Measurements from ENCODE around the gene LILRB3. TPM values are rescaled to one million over a fixed set of nuclear protein-coding genes. Genes with fewer than 3 reads are reported as not detected.
"Not testable (repeated sequence)": the region's sequence is repeated elsewhere in the genome, so short reads cannot be mapped to it uniquely, and the experiment has no call there.

The LILRB3 gene
- total RNA-seq, 4 donors from 2014 or later: 0.34 to 5.7 (median 2.9) TPM

GRCh38 chr19:54233941-54234340 lies 11.1 kb upstream of the LILRB3 start:
- 94% methylated on average over 4 of the region's 5 CpGs for WGBS
- peak in 1 of 2 donors; percentile 31 for DNase-seq (ENCODE audit: low spot score in 2 of 2)
- Histone ChIP-seq H3K27ac (no peak overlapping the region), H3K4me3 (no peak overlapping the region), H3K9me3 (no peaks in the 10 kb centered on the region), H3K36me3 (no peaks in the 10 kb centered on the region), H3K27me3 (peaks cover 17% of the 10 kb centered on the region), H3K4me1 (no peaks in the 10 kb centered on the region)
- TF ChIP-seq POLR2AphosphoS5 (IDR thresholded peaks at IDR 0.05): no peak

DNA sequence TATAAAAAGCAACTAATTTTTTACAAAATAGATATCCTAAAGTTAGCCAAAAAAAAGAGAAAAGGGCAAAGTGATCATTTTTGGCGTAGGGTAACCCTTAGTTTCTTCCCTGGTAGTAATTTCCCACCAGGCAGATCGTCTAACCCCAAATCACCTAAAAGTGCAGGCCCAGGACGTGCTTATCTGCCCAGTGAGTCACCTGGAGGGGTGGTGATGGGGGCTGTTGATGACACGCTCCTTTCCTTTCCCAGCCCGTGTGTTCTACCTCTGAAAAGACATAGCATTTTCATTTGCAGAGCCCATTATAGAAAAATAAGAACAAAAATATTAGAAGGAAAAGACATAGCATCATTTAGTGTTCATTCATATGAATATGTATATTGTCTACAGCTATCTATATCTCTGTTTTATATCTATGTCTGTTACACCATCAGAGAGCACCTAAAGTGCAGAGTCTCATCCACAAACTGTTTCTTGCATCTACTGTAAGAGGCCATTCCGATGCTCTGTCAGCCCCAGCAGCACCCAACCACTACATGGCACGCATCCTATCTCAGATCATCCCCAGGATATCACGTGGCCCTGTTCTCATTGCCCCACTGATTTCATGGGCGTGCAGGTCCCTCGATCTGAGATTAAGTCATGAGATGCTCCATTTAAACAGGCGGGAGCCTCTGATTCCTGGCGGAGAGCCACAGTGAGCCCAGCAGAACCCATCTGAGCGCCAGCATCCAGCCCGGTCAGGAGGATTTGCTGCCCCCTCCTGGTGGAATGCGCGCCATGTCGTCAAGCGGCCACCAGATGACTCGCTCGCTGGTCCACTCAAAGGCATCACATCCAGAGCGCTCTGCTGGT lies 8.5 kb upstream of the LILRB3 start:
- peaks cover 17% of the 10 kb centered on the region for H3K27me3 ChIP-seq
- no peaks in the 10 kb centered on the region for H3K4me1 ChIP-seq
- 20% methylated on average over 21 of the region's 21 CpGs for WGBS
- no peak overlapping the region for H3K4me3 ChIP-seq
- no peaks in the 10 kb centered on the region for H3K36me3 ChIP-seq
- TF ChIP-seq POLR2A (IDR thresholded peaks at IDR 0.05) (no peak), CTCF (IDR thresholded peaks at IDR 0.05) (peak; percentile 75 to 89)
- DNase-seq (ENCODE audit: low spot score in 2 of 2): peak; percentile 89 to 90
- no peaks in the 10 kb centered on the region for H3K9me3 ChIP-seq
- H3K27ac ChIP-seq: no peak overlapping the region

DNA sequence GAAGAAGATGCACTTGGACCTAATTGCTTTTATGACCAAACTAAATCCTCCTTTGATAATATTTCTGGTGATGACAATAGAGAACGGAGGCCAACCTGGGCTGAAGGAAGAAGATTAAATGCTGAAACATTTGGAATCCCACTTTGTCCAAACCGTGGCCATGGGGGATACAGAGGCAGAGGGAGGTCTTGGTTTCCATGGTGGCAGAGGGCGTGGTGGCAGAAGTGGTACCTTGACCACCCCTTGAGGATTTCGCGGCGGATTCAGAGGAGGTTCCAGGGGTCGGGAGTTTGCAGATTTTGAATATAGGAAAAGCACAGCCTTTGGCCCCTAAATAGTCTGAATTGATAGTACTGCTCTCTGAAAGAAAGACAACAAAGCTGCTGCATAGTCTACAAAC lies 7.2 kb upstream of the LILRB3 start:
- no peak overlapping the region for H3K27ac ChIP-seq
- TF ChIP-seq POLR2AphosphoS5 (IDR thresholded peaks at IDR 0.05): no peak
- TF ChIP-seq CTCF (IDR thresholded peaks at IDR 0.05): no peak
- no peak for TF ChIP-seq EP300 (IDR thresholded peaks at IDR 0.05)
- no peak for TF ChIP-seq POLR2A (IDR thresholded peaks at IDR 0.05)
- H3K9me3 ChIP-seq: no peaks in the 10 kb centered on the region
- peak in 1 of 2 donors; percentile 61 for DNase-seq (ENCODE audit: low spot score in 2 of 2)
- 82% methylated on average over 7 of the region's 7 CpGs for WGBS
- H3K36me3 ChIP-seq: no peaks in the 10 kb centered on the region
- no peak overlapping the region for H3K4me3 ChIP-seq
- peaks cover 17% of the 10 kb centered on the region for H3K27me3 ChIP-seq
- H3K4me1 ChIP-seq: no peaks in the 10 kb centered on the region

GRCh38 chr19:54229146-54229545 lies 6.3 kb upstream of the LILRB3 start:
- peak in 1 of 2 donors; percentile 52 for DNase-seq (ENCODE audit: low spot score in 2 of 2)
- TF ChIP-seq EP300 (IDR thresholded peaks at IDR 0.05) (no peak), POLR2A (IDR thresholded peaks at IDR 0.05) (no peak), POLR2AphosphoS5 (IDR thresholded peaks at IDR 0.05) (no peak), CTCF (IDR thresholded peaks at IDR 0.05) (no peak)

DNA sequence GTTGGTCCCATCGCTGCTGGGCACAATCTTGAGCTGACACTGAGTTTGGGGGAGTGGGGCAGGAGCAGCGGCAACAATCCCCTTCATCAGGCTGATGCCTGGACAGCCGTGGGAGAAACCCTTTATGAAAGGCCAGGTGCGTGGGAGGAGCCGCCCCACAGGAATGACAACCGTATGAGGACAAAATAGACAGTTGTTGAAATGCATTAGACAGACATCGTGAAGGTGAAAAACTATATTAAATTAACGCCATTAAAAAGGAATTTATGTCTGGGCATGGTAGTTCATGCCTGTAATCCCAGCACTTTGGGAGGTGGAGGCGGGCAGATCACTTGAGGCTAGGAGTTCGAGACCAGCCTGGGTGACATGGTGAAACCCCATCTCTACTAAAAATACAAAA lies 1.8 kb upstream of the LILRB3 start:
- H3K27me3 ChIP-seq: peaks cover 21% of the 10 kb centered on the region
- WGBS: 77% methylated on average over 9 of the region's 10 CpGs
- not testable (repeated sequence) for H3K36me3 ChIP-seq, H3K27ac ChIP-seq, H3K4me3 ChIP-seq, H3K9me3 ChIP-seq, H3K4me1 ChIP-seq
- peak in 1 of 2 donors; percentile 40 for DNase-seq (ENCODE audit: low spot score in 2 of 2)

More at GRCh38 chr19:54229146-54229545, 6.3 kb upstream of the LILRB3 start:
- H3K9me3 ChIP-seq: no peaks in the 10 kb centered on the region
- H3K4me3 ChIP-seq: no peak overlapping the region
- no peaks in the 10 kb centered on the region for H3K4me1 ChIP-seq
- WGBS: 91% methylated on average over 8 of the region's 8 CpGs
- peaks cover 17% of the 10 kb centered on the region for H3K27me3 ChIP-seq
- H3K27ac ChIP-seq: no peak overlapping the region
- H3K36me3 ChIP-seq: no peaks in the 10 kb centered on the region

DNA sequence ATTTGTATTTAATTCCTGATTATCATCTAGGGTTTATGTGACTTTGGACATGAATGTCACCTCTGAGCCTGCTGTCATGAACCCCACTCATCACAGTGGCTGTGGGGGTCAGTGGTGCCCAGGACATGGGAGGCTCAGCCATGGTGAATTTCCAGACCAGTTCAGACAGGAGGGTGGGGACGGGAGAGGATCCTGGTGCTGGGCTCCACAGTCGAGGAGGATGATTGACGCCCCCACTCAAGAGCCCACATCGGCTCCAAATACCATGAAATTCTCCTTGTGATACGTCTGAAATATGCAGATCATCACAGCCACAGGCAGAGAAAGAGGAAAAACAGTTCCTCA lies 1.1 kb upstream of the LILRB3 start:
- not testable (repeated sequence) for H3K4me1 ChIP-seq, H3K36me3 ChIP-seq, H3K4me3 ChIP-seq, H3K9me3 ChIP-seq, H3K27ac ChIP-seq
- 44% methylated on average over 5 of the region's 5 CpGs for WGBS
- peaks cover 21% of the 10 kb centered on the region for H3K27me3 ChIP-seq
- peak in 1 of 2 donors; percentile 70 for DNase-seq (ENCODE audit: low spot score in 2 of 2)

DNA sequence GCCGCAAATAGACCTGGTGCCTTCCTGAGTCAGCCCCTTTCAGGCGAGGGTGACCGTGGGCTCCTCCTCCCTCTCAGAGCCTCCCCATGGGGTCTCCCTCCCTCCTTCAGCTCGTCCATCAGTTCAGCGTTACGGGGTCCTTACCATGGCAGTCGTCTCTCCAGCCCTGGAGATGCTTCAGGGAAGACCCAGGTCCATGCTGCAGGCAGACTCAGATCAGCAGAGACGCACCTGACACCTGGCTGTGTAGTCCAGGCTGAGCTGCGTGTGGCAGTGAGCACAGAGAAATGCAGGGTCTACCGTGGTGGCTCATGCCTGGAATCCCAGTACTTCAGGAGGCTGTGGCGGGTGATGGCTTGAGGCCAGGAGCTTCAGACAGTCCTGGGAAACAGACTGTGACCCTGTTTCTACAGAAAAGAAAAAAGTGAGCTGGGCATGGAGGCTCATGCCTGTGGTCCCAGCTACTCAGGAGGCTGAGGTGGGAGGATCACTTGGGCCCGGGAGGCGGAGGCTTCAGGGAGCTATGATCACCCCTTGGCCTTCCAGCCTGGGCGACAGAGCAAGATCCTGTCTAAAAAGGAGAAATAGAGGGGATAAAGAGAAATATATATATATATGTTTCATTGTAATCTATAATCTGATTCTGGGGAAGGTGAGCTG lies 600 bp upstream of the LILRB3 start:
- WGBS: 57% methylated on average over 7 of the region's 14 CpGs
- not testable (repeated sequence) for H3K36me3 ChIP-seq

GRCh38 chr19:54221947-54222346 lies 860 bp downstream of the LILRB3 start:
- not testable (repeated sequence) for H3K9me3 ChIP-seq, H3K27ac ChIP-seq, H3K4me3 ChIP-seq, H3K4me1 ChIP-seq, H3K36me3 ChIP-seq
- WGBS: 100% methylated on average over 1 of the region's 7 CpGs
- peak; percentile 59 to 69 for DNase-seq (ENCODE audit: low spot score in 2 of 2)
- H3K27me3 ChIP-seq: peaks cover 21% of the 10 kb centered on the region

More for the DNA sequence above, 600 bp upstream of the LILRB3 start:
- H3K27me3 ChIP-seq: peaks cover 21% of the 10 kb centered on the region
- peak in 1 of 2 donors; percentile 76 for DNase-seq (ENCODE audit: low spot score in 2 of 2)
- H3K9me3 ChIP-seq, H3K27ac ChIP-seq, H3K4me3 ChIP-seq, H3K4me1 ChIP-seq: not testable (repeated sequence)

DNA sequence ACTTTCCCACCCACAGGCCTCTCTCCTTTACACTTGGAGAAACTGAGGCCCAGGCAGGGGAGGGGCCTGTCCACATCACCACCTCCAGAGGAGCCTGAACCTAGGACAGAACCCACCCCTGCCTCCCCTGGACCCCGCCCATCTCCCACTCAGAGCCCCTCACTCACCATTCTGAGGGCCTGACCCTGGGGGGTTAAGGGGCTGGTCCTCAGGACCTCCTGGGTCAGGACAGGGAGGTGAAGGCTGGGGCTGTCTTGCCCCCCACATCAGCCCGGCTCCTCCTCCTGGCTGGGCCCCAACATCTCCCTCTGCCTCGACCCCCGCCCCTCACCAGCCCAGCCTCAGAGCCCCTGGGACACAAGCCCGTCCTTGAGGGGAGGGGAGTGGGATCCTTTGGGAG lies 3.1 kb downstream of the LILRB3 start:
- H3K36me3 ChIP-seq; DNase-seq (ENCODE audit: low spot score in 2 of 2); H3K4me1 ChIP-seq; H3K4me3 ChIP-seq; H3K27ac ChIP-seq; H3K9me3 ChIP-seq: not testable (repeated sequence)
- peaks cover 21% of the 10 kb centered on the region for H3K27me3 ChIP-seq
- WGBS: no CpG with 5 or more reads among the region's 5 CpGs

All from suprapubic skin (tissue), 4 donors.